ENCODE data around the gene ACVR1. TPM values are rescaled to one million over a fixed set of nuclear protein-coding genes. Genes with fewer than 3 reads are reported as not detected.

The ACVR1 gene
- total and polyA plus RNA-seq, 9 of the 15 experiments (the other 6 are each of a cell fraction or from before 2014, with no cell fraction given): 3.8 to 14.3 (median 6.9) TPM

GRCh38 chr2:157757500-157757899 is 118.6 kb downstream of the ACVR1 start:
- no peaks in the 10 kb centered on the region for H3K36me3 ChIP-seq (ENCODE audit: control insufficient read depth, insufficient read depth, low read length)
- TF ChIP-seq SPI1 (IDR thresholded peaks at IDR 0.05; ENCODE audit: borderline replicate concordance, low read depth, low read length) (no peak), ZBTB9 (CRISPR knock-in tag; IDR thresholded peaks at IDR 0.05) (no peak), FIP1L1 (IDR thresholded peaks at IDR 0.05; ENCODE audit: low read depth, low read length, poor library complexity, severe bottlenecking) (no peak), KAT2B (IDR thresholded peaks at IDR 0.05; ENCODE audit: low read depth, low read length) (no peak), RNF219 (CRISPR knock-in tag; IDR thresholded peaks at IDR 0.05) (no peak), PTRF (tag; IDR thresholded peaks at IDR 0.05) (no peak), SREBF1 (IDR thresholded peaks at IDR 0.05; ENCODE audit: borderline replicate concordance, low read depth, low read length) (no peak), PRPF4 (IDR thresholded peaks at IDR 0.05; ENCODE audit: insufficient read depth, low read depth, low read length, poor library complexity, severe bottlenecking) (no peak), SP1 (CRISPR knock-in tag; IDR thresholded peaks at IDR 0.05) (no peak), HSF4 (CRISPR knock-in tag; IDR thresholded peaks at IDR 0.05; ENCODE audit: borderline replicate concordance) (no peak), NEUROD1 (IDR thresholded peaks at IDR 0.05; ENCODE audit: borderline replicate concordance, low read depth, low read length, partially characterized antibody) (no peak)
- H3K9me1 ChIP-seq (ENCODE audit: control insufficient read depth, insufficient read depth, low read length): no peaks in the 10 kb centered on the region
- no TSS peak for BruUV-seq (replicated peaks)
- no peaks in the 10 kb centered on the region for H3K27me3 ChIP-seq (ENCODE audit: control insufficient read depth in 2 of 2, insufficient read depth in 2 of 2, low read length in 2 of 2)
- H3K9ac ChIP-seq (ENCODE audit: insufficient read depth in 1 of 2, low read depth in 2 of 2, low read length in 2 of 2): no peak overlapping the region
- CTCF ChIA-PET (ENCODE audit: low intra/inter-chr PET ratio): no interaction called here
- H4K20me1 ChIP-seq (replicated peaks; ENCODE audit: control insufficient read depth, insufficient read depth, low read length): no peaks in the 10 kb centered on the region
- intact Hi-C loops (cut with micrococcal nuclease) (no loop called here), in situ Hi-C loops (cut with MboI) (loop anchor here (10.0 kb wide), 1 partner anchor 253 kb away; no protein-coding TSS in a partner anchor)
- no peak overlapping the region for H3K4me3 ChIP-seq
- no peak for ATAC-seq
- POLR2A ChIA-PET: no interaction called here
- FAIRE-seq: no peak
- no peak overlapping the region for H3K27ac ChIP-seq (ENCODE audit: extremely low read depth, low read depth, low read length)
- no peaks in the 10 kb centered on the region for H3K79me2 ChIP-seq (ENCODE audit: control insufficient read depth, insufficient read depth, low read length)
- no peak overlapping the region for H3K4me2 ChIP-seq (ENCODE audit: insufficient read depth, low read length)
- no peak overlapping the region for H2AFZ ChIP-seq (ENCODE audit: low read depth, low read length)
- WGBS (ENCODE audit: insufficient coverage, low coverage, missing lambda C conversion rate): 50% methylated on average over 1 of the region's 1 CpG
- no peaks in the 10 kb centered on the region for H3K9me3 ChIP-seq (replicated peaks; ENCODE audit: control insufficient read depth, insufficient read depth, low read depth, low read length)
- H3K4me1 ChIP-seq (replicated peaks in 1 of 2; ENCODE audit: control insufficient read depth in 2 of 2, insufficient read depth in 2 of 2, low read length in 2 of 2): no peaks in the 10 kb centered on the region
- DNase-seq (ENCODE audit: extremely low read depth in 1 of 4, low spot score in 3 of 4): no peak

Data from K562 (cell line).